T follicular helper cell (primary cell): Measurements from ENCODE around the gene PRRG1.
"Not testable (repeated sequence)": the region's sequence is repeated elsewhere in the genome, so short reads cannot be mapped to it uniquely, and the experiment has no call there.

Experiments
- DNase-seq: peaks from one replicate; pipeline ENCODE4 v3.0.0-alpha.2; 2020; ENCODE audit warnings: low read depth

Gene PRRG1

GRCh38 chrX:37472836-37473235 lies 123.7 kb downstream of the PRRG1 start:
- DNase-seq: no peak

DNA sequence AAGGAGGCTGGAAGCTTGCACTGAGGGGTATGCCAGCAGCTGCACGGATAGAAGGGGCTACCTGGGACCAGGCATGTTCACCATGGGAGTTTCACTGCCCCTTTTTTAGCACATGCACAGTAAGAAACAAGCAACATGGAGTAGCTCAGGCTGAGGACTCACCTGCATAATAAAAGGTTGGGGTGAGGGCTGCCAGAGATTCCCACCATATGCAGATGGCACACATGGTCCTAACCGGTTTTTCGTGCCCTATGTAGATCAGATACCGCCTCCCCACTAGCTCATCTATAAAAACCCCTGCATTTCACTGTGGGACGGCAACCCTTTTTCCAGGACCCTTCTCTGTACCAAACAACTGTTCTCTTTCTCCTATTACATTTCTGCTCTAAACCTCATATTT lies 125.3 kb downstream of the PRRG1 start:
- DNase-seq: no peak

DNA sequence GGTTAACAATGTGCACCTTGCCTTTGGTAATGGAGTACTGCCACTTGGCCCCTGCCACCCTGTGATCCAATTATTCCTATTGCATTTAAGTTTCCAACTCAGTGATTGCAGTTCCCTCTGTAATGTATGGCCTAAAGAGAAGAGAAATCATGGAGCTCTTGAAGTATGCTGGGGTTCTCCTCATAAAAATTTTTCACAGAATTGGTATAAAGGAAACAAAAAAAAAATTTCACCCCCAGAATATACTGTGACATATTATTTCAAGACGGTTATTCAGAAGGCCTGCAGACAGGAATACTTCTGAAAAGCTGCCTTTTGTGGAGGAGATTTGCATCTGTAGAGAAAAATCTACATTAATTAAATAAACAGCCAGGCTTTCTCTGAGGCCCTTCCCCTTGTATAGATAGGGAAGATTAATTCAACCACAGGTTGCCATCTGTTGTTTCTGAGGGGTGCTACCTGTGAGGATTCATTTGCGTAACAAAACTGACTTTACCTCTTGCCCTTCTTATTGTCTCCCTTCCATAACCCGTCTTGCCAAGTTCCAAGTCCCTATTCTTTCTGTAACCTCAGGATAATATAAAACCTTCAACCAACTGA lies 127.5 kb downstream of the PRRG1 start:
- DNase-seq: no peak

GRCh38 chrX:37484335-37484734 lies 135.2 kb downstream of the PRRG1 start:
- DNase-seq: not testable (repeated sequence)

GRCh38 chrX:37485429-37485828 lies 136.3 kb downstream of the PRRG1 start:
- no peak for DNase-seq

GRCh38 chrX:37487271-37487670 lies 138.1 kb downstream of the PRRG1 start:
- DNase-seq: no peak

DNA sequence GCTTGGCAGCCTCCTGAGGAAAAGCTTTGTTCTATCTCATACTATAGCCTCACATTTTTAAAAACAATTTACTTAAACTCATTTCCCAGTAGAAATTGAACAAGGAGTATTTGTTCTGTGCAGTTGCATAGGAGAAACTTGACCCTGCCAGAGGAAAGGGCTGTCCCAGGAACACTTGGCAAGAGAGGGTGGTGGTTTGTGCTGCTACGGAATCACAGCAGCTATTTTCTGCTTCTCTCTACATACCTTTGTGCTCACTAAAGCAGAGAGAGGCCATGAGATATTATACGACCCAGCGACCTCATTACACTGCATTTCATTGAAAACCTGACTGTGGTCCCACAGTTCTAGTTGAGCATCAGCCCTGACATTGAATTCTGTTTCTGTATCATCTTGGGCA lies 139.2 kb downstream of the PRRG1 start:
- DNase-seq: no peak

DNA sequence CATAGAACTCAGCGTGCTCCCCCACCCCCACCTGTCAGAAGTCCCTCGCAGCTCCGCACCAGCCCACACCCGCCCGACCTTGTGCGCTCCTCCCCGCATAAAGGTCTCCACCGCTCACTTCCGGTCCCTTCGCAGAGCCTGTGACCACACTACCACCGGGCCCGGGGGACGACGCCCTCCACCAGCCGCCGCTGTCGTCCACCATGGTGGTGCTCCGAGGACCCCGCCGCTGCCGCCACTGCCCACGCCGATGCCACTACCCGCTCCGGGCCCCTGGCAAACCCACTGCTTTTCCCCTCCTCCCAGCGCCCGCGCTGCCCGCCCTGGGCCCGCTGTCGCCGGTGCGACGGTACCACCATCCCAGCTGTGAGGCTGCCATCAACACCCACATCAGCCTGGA lies 142.5 kb downstream of the PRRG1 start:
- DNase-seq: no peak

GRCh38 chrX:37495760-37496159 lies 146.6 kb downstream of the PRRG1 start:
- not testable (repeated sequence) for DNase-seq

- not testable (repeated sequence) for DNase-seq
These were observed 148.0 kb downstream of the PRRG1 start for GRCh38 chrX:37497126-37497525.

GRCh38 chrX:37498323-37498722 lies 149.2 kb downstream of the PRRG1 start:
- DNase-seq: not testable (repeated sequence)

DNA sequence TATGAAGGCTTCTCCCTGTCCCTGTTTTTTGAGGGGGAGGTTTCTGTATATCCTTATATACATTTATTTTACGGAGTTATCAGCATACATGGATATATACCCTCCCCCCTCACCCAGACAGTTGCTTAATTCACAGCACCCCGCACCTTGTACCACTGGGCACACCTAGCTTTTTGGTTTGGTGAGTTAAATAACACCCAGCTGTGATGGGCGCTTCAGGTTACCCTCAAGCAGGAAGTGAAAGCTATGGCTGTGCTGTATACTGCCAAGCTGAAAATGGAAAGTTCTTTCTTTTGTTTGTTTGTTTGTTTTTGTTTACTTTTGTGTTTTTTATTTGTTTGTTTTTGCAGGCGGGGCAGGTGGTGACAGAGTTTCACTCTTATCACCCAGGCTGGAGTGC lies 150.5 kb downstream of the PRRG1 start:
- DNase-seq: not testable (repeated sequence)

GRCh38 chrX:37504991-37505390 lies 155.8 kb downstream of the PRRG1 start:
- DNase-seq: no peak
